Mesothelial cell of epicardium (in vitro differentiated cells): ENCODE data around the gene MIX23. TPM values are rescaled to one million over a fixed set of nuclear protein-coding genes. Genes with fewer than 3 reads are reported as not detected.

Source experiments
- DNase-seq, 2 experiments: peaks; one replicate each; pipeline ENCODE4 v3.0.0; 2021; ENCODE audit warnings: low spot score in 2 of 2; ENCODE audit not compliant: unreplicated experiment in 2 of 2
- H3K27ac Mint-ChIP-seq: 2 replicates; pipeline ENCODE4 v1.8.0; 2021; ENCODE audit warnings: mixed read lengths
- H3K27me3 Mint-ChIP-seq: 2 replicates; pipeline ENCODE4 v1.8.0; 2021; ENCODE audit warnings: low read depth, mixed read lengths
- H3K36me3 Mint-ChIP-seq: 2 replicates; pipeline ENCODE4 v1.8.0; 2021; ENCODE audit warnings: mixed read lengths
- H3K4me1 Mint-ChIP-seq: 2 replicates; pipeline ENCODE4 v1.8.0; 2021; ENCODE audit warnings: mixed read lengths
- H3K4me3 Mint-ChIP-seq: 2 replicates; pipeline ENCODE4 v1.8.0; 2021; ENCODE audit warnings: mild to moderate bottlenecking, moderate library complexity, mixed read lengths
- H3K9me3 Mint-ChIP-seq: 2 replicates; pipeline ENCODE4 v1.8.0; 2021; ENCODE audit warnings: mixed read lengths
- CTCF ChIP-seq: fragments of 200-600 bp; sonication (generic); IDR thresholded peaks from one replicate; pipeline ENCODE4 v1.5.0; 2021; ENCODE audit warnings: antibody characterized with exemption; ENCODE audit not compliant: unreplicated experiment
- total RNA-seq: library from RNA; stranded (reverse); gene quantifications from 3 replicates; pipeline ENCODE4 v1.2.1, GENCODE V29; 2021

The MIX23 gene
- total RNA-seq, 1 donor from 2014 or later, result 29.8 TPM

GRCh38 chr3:122325769-122326168 lies 57.3 kb downstream of the MIX23 start:
- Mint-ChIP-seq H3K36me3 (no peaks in the 10 kb centered on the region), H3K9me3 (no peaks in the 10 kb centered on the region), H3K27me3 (peaks cover 6% of the 10 kb centered on the region), H3K4me3 (no peak overlapping the region), H3K4me1 (no peaks in the 10 kb centered on the region), H3K27ac (no peak overlapping the region)
- no peak for DNase-seq
- TF ChIP-seq CTCF, result no peak

GRCh38 chr3:122324871-122325323 lies 58.1 kb downstream of the MIX23 start, which contains the start of gene CSTA:
Gene CSTA (plus strand): TSS chr3:122325248. CDS start chr3:122325293, 45 bp downstream.
- no peaks in the 10 kb centered on the region for H3K36me3 Mint-ChIP-seq

GRCh38 chr3:122322095-122323075 lies 60.6 kb downstream of the MIX23 start:
- H3K9me3 Mint-ChIP-seq, result peaks cover 18% of the 10 kb centered on the region
- H3K4me1 Mint-ChIP-seq, result no peaks in the 10 kb centered on the region

More at GRCh38 chr3:122324871-122325323, 58.1 kb downstream of the MIX23 start, which contains the start of gene CSTA:
- H3K4me3 Mint-ChIP-seq, result no peak within 1 kb of the TSS
- H3K4me1 Mint-ChIP-seq, result no peaks in the 10 kb centered on the region
- H3K27me3 Mint-ChIP-seq, result no peaks in the 10 kb centered on the region
- DNase-seq, result no peak
- H3K9me3 Mint-ChIP-seq, result peaks cover 6% of the 10 kb centered on the region
- TF ChIP-seq CTCF, result no peak
- no peak within 1 kb of the TSS for H3K27ac Mint-ChIP-seq

GRCh38 chr3:122318620-122319019 lies 64.4 kb downstream of the MIX23 start:
- Mint-ChIP-seq H3K4me1 (no peaks in the 10 kb centered on the region), H3K27me3 (peaks cover 10% of the 10 kb centered on the region), H3K27ac (no peak overlapping the region), H3K36me3 (no peaks in the 10 kb centered on the region), H3K4me3 (no peak overlapping the region), H3K9me3 (peaks cover 18% of the 10 kb centered on the region)
- no peak for TF ChIP-seq CTCF
- DNase-seq, result no peak

More at GRCh38 chr3:122322095-122323075, 60.6 kb downstream of the MIX23 start:
- H3K27me3 Mint-ChIP-seq, result peaks cover 4% of the 10 kb centered on the region
- no peak overlapping the region for H3K4me3 Mint-ChIP-seq
- TF ChIP-seq CTCF, result no peak
- no peak for DNase-seq
- no peak overlapping the region for H3K27ac Mint-ChIP-seq
- no peaks in the 10 kb centered on the region for H3K36me3 Mint-ChIP-seq

GRCh38 chr3:122316368-122316767 lies 66.7 kb downstream of the MIX23 start:
- no peaks in the 10 kb centered on the region for H3K4me1 Mint-ChIP-seq
- peaks cover 10% of the 10 kb centered on the region for H3K27me3 Mint-ChIP-seq
- no peak for TF ChIP-seq CTCF
- H3K9me3 Mint-ChIP-seq, result peaks cover 18% of the 10 kb centered on the region
- no peak overlapping the region for H3K4me3 Mint-ChIP-seq
- DNase-seq, result no peak
- H3K27ac Mint-ChIP-seq, result no peak overlapping the region
- no peaks in the 10 kb centered on the region for H3K36me3 Mint-ChIP-seq
